ENCODE data around the gene NPAS3.

Gene NPAS3

DNA sequence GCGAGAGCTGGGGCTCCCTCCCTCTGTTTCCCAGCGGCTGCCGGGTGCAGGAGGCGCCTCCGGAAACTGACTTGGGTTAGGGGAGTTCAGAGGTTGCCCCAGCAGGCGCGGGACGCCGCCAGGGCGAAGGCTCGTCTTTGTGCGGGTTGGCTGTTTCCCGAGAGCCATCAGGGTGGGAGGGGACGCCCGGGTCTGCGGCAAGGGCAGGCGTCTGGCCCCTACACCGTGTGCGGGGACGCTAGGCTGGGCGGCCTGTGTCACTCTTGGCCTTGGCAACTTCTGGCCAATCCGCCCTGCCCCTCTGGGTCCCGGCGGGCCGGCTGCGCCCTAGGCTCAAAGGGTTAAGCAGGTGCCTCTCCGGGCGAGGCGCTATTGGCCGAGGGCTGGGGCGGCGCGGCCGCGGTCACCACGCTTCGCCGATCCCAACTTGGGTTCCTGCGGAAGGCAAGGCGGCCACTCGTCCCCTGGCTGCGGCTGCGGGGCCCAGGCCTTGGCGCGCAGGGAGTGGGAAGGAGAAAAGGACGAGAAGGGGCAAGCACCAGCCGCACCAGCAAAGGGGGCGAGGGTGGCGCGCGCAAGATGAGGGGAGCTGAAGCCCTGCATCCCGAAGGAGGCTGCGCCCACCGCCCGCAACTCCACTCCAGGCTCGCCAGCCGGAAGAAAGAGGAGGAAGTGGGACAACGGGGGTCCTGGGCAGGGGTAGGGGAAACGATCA is 5.6 kb upstream of the NPAS3 start:
- TF ChIP-seq GATA2 (IDR thresholded peaks at IDR 0.05; ENCODE audit: low read depth, low read length) = no peak
- TF ChIP-seq GATA3 (IDR thresholded peaks at IDR 0.05; ENCODE audit: low read depth, low read length) = no peak

DNA sequence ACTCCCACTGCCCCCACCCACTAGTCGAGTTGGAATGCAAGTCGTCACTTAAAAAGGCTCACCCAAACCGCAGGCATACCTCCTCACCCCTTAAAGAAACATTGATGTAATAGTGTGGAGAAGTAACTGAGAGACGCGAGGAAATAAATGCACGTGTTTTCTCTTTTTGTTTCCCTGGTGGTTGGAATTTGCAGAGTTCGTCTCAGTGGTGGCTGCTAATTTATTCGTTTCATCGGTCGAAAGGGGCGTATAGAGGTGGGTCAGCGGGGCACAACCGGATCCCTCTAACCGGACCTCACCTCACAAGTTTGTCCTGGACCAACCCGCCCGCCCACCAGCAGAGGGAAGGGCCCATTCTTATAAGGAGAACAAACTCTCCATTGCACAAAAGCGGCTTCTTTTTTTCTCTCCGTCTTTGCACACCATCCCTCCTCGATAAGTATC is 5.0 kb upstream of the NPAS3 start:
- no peak for TF ChIP-seq GATA2 (IDR thresholded peaks at IDR 0.05; ENCODE audit: low read depth, low read length)
- no peak for TF ChIP-seq GATA3 (IDR thresholded peaks at IDR 0.05; ENCODE audit: low read depth, low read length)

DNA sequence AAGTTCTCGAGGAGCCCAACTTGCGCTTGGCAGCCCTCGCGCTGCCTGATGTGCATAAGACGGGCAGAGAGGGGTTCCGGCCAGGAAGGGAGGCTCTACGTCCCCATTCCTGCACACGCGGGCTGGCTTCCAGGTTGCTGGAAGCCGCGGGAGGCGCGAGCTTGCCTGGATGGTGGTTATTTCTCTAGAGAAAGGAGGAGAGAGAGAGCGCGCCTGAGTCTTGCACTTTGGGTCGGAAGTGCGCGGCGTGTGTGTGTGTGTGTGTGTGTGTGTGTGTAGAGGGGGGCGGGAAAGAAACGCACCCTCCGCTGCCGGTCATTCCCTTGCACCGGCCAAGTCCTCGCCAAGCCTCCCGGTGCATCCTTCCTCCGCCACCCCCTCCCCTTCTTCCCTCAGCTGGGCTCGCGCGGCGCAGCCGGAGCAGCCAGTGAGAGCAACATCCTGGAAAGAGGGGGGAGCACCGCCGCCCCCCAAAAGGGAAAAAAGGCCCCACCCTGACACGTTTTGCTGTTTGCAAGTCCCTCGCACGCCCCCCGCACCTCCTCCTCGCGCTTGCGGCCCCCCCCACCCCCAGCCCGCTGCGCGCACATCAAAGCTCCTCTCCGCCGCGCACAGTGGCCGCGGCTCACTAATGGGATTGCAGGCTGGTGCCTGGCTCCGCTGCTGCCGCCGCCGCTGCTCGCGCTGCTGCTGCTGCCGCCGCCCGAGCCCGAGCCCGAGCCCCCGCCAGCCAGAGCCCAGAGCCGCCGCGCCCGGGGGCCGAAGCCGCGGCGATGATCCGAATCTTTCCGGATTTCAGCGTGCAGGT is 4.4 kb upstream of the NPAS3 start:
- no peak for TF ChIP-seq GATA3 (IDR thresholded peaks at IDR 0.05; ENCODE audit: low read depth, low read length)
- no peak for TF ChIP-seq GATA2 (IDR thresholded peaks at IDR 0.05; ENCODE audit: low read depth, low read length)

DNA sequence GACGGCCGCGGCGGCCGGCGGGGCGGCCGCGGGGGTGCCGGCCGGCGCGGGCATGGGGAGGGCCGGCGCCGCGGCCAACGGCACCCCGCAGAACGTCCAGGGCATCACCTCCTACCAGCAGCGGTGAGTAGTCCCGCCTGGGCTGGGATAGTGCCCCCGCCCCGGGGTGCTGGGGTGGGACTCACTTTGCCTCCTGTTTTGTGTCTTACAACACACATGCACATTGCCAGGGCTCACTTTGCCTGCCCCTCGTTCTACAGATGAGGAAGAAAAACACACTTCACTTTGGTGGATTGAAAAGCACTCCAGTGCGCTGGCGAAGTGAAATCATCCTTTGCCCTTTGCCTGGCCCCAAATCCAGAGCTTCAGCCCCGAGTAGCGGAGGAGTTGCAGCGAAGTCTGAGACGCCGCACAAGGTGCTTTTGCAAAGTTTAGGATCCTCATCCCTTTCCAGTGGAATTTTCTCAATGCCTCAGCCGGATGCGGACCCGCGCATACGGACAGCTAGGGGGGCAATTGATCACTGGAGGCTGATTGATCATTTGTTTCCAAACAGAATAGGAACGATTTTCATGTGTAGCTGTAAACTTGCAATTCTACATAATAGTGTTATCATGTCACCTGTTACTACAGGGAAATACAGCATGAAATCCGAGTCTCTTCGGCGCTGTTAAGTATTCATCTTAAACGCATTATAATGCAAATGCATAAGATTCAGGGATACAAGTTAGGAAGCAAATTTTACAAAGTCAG is 3.6 kb upstream of the NPAS3 start:
- TF ChIP-seq GATA3 (IDR thresholded peaks at IDR 0.05; ENCODE audit: low read depth, low read length) = no peak
- TF ChIP-seq GATA2 (IDR thresholded peaks at IDR 0.05; ENCODE audit: low read depth, low read length) = no peak

DNA sequence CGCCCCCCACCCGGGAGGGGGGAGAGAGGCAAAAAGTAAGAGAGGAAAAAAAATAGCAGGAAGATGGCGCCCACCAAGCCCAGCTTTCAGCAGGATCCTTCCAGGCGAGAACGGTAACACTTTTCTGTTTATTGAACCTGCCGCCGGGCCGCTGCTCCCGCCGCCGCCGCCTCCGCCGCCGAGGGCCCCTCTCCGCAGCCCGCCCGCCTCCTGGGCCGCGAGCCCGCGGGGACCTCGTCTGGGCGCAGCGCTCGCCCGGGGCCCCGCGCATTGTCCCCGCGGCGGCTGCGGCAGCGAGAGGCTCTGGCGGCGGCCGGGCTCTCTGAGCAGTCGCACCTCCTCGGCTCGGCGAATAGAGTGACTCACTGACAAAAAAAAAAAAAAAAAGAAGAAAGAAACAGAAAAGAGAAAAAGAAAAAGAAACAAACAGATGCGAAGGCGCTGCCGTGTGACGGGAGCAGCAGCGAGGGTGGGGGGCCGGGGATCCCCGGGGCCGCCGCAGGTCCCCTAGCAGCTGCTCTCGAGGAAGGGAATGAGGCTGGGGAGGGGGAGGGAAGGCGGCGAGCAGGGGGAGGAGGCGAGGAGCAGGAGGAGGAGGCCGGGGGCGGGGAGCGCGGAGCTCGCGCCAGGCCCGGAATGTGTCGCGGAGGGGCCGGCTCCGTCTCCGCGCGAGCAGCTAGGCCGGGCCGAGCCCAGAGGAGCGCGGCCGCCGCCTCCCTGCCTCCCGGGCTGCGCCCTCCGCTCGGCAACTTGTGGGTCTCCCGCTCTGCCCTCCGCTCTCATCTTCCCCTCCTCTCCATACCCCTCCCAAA is 781 bp downstream of the NPAS3 start:
- TF ChIP-seq GATA2 (IDR thresholded peaks at IDR 0.05; ENCODE audit: low read depth, low read length) (no peak), GATA3 (IDR thresholded peaks at IDR 0.05; ENCODE audit: low read depth, low read length) (no peak)

DNA sequence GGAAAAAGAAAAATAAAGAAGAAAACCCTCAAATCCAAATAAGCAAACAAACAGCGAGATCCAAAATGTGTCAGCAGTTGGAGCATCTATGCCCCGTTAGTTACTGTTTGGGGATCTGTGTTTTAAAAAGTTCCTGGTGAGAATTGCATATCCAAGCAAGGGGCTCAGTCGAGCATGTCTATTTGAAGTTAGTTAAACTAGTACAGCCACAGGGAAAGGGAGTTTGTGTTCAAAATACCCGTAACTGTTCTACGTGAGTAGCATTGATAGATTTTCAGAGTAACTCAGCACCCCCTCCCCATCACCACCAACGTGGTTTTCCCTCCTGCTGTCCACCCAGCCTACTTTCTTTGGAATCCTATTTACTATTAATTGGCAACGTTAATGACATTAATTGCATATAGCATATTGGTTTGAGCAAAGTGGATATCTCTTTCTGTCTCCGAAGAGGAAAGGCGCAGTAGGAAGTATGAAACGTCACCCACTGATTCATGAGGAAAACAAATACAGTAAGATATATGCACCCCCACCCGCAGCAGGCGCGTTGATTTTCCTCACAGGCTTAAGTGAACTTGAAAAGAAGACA is 1.5 kb downstream of the NPAS3 start:
- TF ChIP-seq GATA2 (IDR thresholded peaks at IDR 0.05; ENCODE audit: low read depth, low read length) = no peak
- no peak for TF ChIP-seq GATA3 (IDR thresholded peaks at IDR 0.05; ENCODE audit: low read depth, low read length)

DNA sequence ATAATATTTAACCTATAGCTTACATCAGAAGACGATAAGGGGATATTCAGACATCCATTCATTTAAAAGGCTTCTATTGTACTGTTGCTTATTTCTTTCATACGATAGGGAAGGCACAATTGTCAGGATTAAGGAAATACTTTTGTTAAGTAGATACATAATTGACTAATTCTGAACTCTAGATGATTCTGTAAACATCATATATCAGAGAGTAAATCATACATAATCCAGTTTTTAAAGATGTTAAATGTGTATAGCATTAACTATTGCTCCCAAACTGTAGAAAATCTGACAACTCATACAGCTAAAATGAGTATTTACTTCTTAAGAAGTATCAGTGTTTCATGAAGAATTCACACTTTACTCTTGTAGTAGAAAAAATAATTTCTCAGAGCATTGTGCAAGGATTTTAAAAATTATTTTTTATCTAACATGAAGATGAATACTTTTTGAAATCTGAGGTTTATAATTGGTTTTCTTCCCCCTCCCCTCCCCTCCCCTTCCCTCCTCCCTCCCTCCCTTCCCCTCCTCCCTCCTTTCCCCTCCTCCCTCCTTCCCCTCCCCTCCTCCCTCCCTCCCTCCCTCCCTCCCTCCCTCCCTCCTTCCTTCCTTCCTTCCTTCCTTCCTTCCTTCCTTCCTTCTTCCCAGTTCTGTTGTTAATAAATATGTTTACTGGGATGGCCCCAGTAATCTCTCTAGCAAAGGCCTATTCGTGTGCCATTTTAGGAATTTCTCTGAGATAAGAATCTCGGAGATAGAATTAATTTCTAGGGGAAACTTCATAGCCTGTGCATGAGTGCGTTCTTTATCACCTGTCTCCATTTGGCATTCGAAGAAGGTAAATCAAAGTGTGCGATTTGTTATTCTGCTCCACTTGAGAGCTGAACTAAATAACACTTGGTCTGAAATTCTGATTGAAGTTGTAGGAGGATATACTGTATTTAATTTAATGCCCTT is 2.3 kb downstream of the NPAS3 start:
- TF ChIP-seq GATA2 (IDR thresholded peaks at IDR 0.05; ENCODE audit: low read depth, low read length) (peak; percentile 9; the same call in 1 of the 2 replicates), GATA3 (IDR thresholded peaks at IDR 0.05; ENCODE audit: low read depth, low read length) (no peak)

DNA sequence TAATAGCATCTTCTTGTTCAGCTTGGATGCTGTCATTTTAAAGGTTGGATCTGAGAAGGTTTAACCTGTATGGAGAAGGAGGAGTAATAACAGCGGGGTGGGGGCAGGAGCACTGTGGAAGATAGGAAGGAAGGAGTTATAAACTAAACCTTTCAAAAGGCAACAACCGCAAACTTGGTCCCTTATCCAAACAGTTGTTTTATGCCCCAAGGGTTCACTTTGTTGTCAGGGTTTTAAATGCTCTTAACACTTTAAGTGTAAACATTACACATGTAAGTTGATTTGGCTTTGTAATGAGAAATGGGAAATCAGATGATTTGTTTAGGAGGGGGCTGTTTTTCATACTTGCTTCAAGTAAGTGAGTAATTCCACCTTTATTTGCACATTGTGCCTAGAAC is 3.0 kb downstream of the NPAS3 start:
- TF ChIP-seq GATA2 (IDR thresholded peaks at IDR 0.05; ENCODE audit: low read depth, low read length) (no peak), GATA3 (IDR thresholded peaks at IDR 0.05; ENCODE audit: low read depth, low read length) (no peak)

DNA sequence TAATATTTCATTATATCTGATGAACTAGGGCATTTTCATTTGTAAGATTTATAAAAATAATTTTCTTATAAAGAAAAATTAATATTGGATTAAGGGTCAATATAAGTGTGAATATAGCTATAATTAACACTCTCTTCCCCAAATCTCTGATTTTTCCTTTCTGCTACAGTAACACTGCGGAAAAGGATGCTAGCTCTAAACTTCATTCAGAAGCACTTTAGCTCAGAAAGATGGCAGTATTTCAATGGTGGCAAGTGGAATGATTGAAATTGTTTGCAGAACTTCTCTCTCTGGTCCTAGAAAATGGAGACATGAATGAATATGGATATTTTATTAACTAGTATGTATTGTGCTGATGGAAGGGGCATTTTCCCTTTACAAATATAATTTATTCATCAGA is 8.4 kb downstream of the NPAS3 start:
- TF ChIP-seq GATA2 (IDR thresholded peaks at IDR 0.05; ENCODE audit: low read depth, low read length) (no peak), GATA3 (IDR thresholded peaks at IDR 0.05; ENCODE audit: low read depth, low read length) (no peak)

DNA sequence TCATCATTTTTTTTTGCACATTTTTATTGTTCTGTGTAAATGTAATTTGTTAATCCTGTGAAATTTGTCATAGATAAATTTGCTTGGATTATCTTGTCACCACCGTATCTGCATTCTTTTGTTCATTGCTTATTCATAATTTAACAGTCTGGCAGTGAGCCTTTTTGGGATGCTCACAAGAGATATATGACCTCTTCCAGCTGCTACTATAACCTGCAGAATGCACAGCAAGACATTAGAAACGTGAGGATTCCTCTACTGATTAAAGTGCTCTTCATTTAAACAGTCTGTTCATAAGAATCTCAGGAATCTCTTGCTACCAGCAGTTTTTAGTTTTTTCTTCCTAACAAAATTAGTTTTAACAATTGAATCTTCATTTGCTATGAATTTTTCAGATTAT is 9.1 kb downstream of the NPAS3 start:
- TF ChIP-seq GATA3 (IDR thresholded peaks at IDR 0.05; ENCODE audit: low read depth, low read length) (no peak), GATA2 (IDR thresholded peaks at IDR 0.05; ENCODE audit: low read depth, low read length) (no peak)

DNA sequence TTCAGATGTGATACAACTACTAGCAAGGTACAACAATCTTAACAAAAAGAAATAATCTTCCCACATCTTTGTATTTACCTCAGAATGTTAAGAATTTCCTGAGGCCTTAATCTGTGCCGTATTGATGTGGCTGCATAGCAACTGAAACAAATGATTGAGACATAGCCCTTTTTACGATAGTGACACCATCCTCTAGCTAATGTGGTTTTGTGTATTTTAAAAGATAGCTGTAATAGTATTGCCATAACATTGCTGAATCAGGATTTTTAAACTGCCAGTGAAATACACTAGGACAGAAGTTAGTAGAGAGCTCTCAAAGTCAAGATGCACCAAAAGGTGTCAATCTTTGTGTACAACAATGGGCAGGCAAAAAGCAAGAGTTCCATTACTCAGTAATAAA is 11.9 kb downstream of the NPAS3 start:
- TF ChIP-seq GATA3 (IDR thresholded peaks at IDR 0.05; ENCODE audit: low read depth, low read length) (no peak), GATA2 (IDR thresholded peaks at IDR 0.05; ENCODE audit: low read depth, low read length) (no peak)

DNA sequence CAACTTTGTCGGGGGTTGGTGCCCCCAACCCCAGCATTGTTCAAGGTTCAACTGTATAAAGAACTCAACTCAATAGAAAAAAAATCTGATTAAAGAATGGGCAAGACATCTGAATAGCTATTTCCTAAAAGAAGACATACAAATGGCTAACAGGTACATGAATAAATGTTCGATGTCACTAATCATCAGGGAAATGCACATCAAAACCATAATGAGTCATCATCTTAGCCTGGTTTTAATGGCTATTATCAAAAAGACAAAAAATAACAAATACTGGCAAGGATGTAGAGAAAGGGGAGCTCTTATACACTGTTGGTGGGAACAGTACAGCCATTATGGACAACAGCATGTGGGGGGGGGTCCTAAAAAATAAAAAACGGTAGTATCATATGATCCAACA is 28.7 kb downstream of the NPAS3 start:
- no peak for TF ChIP-seq GATA3 (IDR thresholded peaks at IDR 0.05; ENCODE audit: low read depth, low read length)
- no peak for TF ChIP-seq GATA2 (IDR thresholded peaks at IDR 0.05; ENCODE audit: low read depth, low read length)
